PC-9 (cell line): ENCODE results near the gene NANOS3.

Source experiments
- CTCF ChIP-seq: fragments of 200-600 bp; sonication (generic); conservative IDR thresholded peaks from 2 replicates; pipeline ENCODE4 v1.6.1; 2017; ENCODE audit warnings: mixed run types, antibody characterized with exemption, mild to moderate bottlenecking, moderate library complexity
- EZH2 ChIP-seq: fragments of 200-600 bp; sonication (generic); IDR thresholded peaks from 2 replicates; pipeline ENCODE4 v1.8.0; 2017; ENCODE audit warnings: antibody characterized with exemption, low read depth

- TF ChIP-seq CTCF (no peak), EZH2 (no peak)
These were observed 13.2 kb downstream of the NANOS3 start for GRCh38 chr19:13890136-13890535.
